ENCODE data around the gene NOTCH1.

GRCh38 chr9:136558373-136558772 lies 12.5 kb upstream of the NOTCH1 start:
- TF ChIP-seq CTCF (IDR thresholded peaks at IDR 0.05) (no peak), POLR2A (IDR thresholded peaks at IDR 0.05) (no peak)
